K562 (cell line): ENCODE results near the gene SLC49A4. TPM values are rescaled to one million over a fixed set of nuclear protein-coding genes. Genes with fewer than 3 reads are reported as not detected.

Experiments used
- FOXA1 ChIP-seq: fragments of 450-650 bp; IDR thresholded peaks from 2 replicates; pipeline ENCODE4 v1.6.1; 2016; ENCODE audit warnings: mild to moderate bottlenecking, borderline replicate concordance
- KDM4B ChIP-seq, 2 experiments: fragments of 450-650 bp in 1 of 2; sonication (generic) in 1 of 2; IDR thresholded peaks; 2 replicates each; pipeline ENCODE4 v1.6.1; 2016 to 2017; ENCODE audit warnings: borderline replicate concordance in 2 of 2, antibody characterized with exemption in 1 of 2, low read depth in 1 of 2, mild to moderate bottlenecking in 1 of 2
- MEIS2 ChIP-seq: fragments of 450-650 bp; IDR thresholded peaks from 2 replicates; pipeline ENCODE4 v1.6.1; 2014; ENCODE audit warnings: mild to moderate bottlenecking; ENCODE audit not compliant: partially characterized antibody
- PCBP1 ChIP-seq: fragments of 200-400 bp; formaldehyde crosslinking; IDR thresholded peaks from 2 replicates; pipeline ENCODE4 v1.6.1; 2018; ENCODE audit warnings: mild to moderate bottlenecking, low read depth, low read length; ENCODE audit not compliant: poor library complexity, severe bottlenecking
- POLR2AphosphoS5 ChIP-seq: IDR thresholded peaks from 2 replicates; pipeline ENCODE4 v1.6.1; 2011; ENCODE audit warnings: mild to moderate bottlenecking, low read depth, low read length, moderate library complexity; ENCODE audit not compliant: control insufficient read depth, insufficient read depth
- SLC30A9 ChIP-seq: fragments of 250-450 bp; sonication (Bioruptor Pico); IDR thresholded peaks from 2 replicates; pipeline ENCODE4 v1.8.0; 2022; ENCODE audit warnings: mild to moderate bottlenecking, moderate library complexity
- SMAD1 ChIP-seq: fragments of 150-350 bp; IDR thresholded peaks from 2 replicates; pipeline ENCODE4 v1.6.1; 2014; ENCODE audit warnings: low read length, low read depth; ENCODE audit not compliant: partially characterized antibody
- TAF1 ChIP-seq: IDR thresholded peaks from 2 replicates; pipeline ENCODE4 v1.6.1; 2011; ENCODE audit warnings: mild to moderate bottlenecking, low read length, moderate library complexity; ENCODE audit not compliant: insufficient read depth, control insufficient read depth, severe bottlenecking; ENCODE audit errors: extremely low read depth
- TAF9B ChIP-seq: fragments of 450-650 bp; IDR thresholded peaks from 2 replicates; pipeline ENCODE4 v1.6.1; 2018; ENCODE audit warnings: mild to moderate bottlenecking; ENCODE audit not compliant: partially characterized antibody
- ZNF384 ChIP-seq: IDR thresholded peaks from 2 replicates; pipeline ENCODE4 v1.6.1; 2012; ENCODE audit warnings: low read depth, low read length, improper control_type of control experiment
- polyA plus RNA-seq, 8 experiments: library from polyadenylated mRNA; depleted of rRNA in 4 of 8; stranded (reverse) in 5 of 8; unstranded in 3 of 8; fragments of >200 nt; fragmentation: Nextera tagmentation in 2 of 8; fragmentation: Illumina TruSeq in 1 of 8; extraction: Ambion mirVana in 2 of 8; extraction: Trizol in 1 of 8; gene quantifications; 2 replicates each; pipeline versions ENCODE4 v1.2.1 to v1.2.3, GENCODE V29; 2011 to 2014; ENCODE audit warnings: inconsistent platforms in 1 of 8, missing spikeins in 1 of 8
- total RNA-seq, 7 experiments: library from RNA; depleted of rRNA in 6 of 7; stranded (reverse); fragments of >200 nt in 6 of 7; fragmentation: Illumina TruSeq in 2 of 7; extraction: Trizol in 2 of 7; gene quantifications; 2 replicates each; pipeline versions ENCODE4 v1.2.1 to v1.2.3, GENCODE V29; 2011 to 2021; ENCODE audit warnings: low replicate concordance in 1 of 7
- TF ChIP-seq, protein P1 (sequence below): fragments of 450-650 bp; IDR thresholded peaks from 2 replicates; pipeline ENCODE4 v1.7.0; 2016; ENCODE audit warnings: borderline replicate concordance

Gene SLC49A4
- total and polyA plus RNA-seq, 9 of the 15 experiments (the other 6 are each of a cell fraction or from before 2014, with no cell fraction given): 0.15 to 1.3 (median 0.83) TPM

DNA sequence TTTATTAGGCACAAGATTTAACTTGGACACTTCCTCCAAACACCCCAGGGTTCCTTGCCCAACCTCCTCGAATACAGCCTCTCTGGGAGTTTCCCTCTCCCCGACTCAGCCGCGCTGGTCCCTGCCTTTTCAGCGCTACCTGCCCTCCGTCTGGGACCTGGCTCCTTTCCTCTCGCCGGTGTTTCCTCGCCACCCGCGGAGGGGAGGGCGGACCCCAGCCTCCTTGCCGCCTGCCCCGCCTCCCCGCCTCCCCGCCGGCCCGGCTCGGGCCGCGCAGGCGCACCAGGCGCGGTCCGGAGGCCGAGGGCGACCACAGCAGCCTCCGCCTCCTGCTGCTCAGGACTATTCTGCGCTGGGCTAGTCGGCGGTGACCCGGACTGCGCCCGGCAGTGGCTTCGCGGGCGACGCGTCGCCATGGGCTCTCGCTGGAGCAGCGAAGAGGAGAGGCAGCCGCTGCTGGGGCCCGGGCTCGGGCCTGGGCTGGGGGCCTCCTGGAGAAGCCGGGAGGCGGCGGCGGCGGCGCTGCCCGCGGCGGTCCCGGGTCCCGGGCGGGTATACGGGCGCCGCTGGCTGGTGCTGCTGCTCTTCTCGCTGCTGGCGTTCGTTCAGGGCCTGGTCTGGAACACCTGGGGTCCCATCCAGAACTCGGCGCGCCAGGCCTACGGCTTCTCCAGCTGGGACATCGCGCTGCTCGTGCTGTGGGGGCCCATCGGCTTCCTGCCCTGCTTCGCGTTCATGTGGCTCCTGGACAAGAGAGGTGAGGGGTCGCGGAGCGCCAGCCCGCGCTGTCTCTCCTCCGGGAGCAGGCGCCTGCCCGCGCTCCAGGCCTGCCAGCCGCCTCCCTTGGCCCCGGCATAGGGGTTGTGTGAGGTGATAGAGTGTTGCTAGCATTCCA is at the start of gene SLC49A4 (continued):
- TF ChIP-seq MEIS2 (peak; percentile 67), SMAD1 (no peak), TAF9B (no peak), TAF1 (peak; percentile 64), KDM4B (IDR thresholded peaks at IDR 0.05; ENCODE audit: borderline replicate concordance in 2 of 2, low read depth in 1 of 2) (no peak), ZNF384 (no peak), PCBP1 (no peak), SLC30A9 (CRISPR knock-in tag) (no peak), FOXA1 (no peak), POLR2AphosphoS5 (peak; percentile 33; the same call in 1 of the 2 replicates)
- TF ChIP-seq, protein P1, sequence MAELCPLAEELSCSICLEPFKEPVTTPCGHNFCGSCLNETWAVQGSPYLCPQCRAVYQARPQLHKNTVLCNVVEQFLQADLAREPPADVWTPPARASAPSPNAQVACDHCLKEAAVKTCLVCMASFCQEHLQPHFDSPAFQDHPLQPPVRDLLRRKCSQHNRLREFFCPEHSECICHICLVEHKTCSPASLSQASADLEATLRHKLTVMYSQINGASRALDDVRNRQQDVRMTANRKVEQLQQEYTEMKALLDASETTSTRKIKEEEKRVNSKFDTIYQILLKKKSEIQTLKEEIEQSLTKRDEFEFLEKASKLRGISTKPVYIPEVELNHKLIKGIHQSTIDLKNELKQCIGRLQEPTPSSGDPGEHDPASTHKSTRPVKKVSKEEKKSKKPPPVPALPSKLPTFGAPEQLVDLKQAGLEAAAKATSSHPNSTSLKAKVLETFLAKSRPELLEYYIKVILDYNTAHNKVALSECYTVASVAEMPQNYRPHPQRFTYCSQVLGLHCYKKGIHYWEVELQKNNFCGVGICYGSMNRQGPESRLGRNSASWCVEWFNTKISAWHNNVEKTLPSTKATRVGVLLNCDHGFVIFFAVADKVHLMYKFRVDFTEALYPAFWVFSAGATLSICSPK: no peak
